HG03469 (cell line): ENCODE measurements around the gene IKZF1.
"Not testable (repeated sequence)": the region's sequence is repeated elsewhere in the genome, so short reads cannot be mapped to it uniquely, and the experiment has no call there.

Experiments
- ATAC-seq: cut with Tn5 transposase; IDR thresholded peaks from one replicate; pipeline ENCODE4 v1.9.1; 2021; ENCODE audit warnings: mild to moderate bottlenecking, moderate library complexity, moderate number of reproducible peaks; ENCODE audit not compliant: unreplicated experiment

Gene IKZF1

DNA sequence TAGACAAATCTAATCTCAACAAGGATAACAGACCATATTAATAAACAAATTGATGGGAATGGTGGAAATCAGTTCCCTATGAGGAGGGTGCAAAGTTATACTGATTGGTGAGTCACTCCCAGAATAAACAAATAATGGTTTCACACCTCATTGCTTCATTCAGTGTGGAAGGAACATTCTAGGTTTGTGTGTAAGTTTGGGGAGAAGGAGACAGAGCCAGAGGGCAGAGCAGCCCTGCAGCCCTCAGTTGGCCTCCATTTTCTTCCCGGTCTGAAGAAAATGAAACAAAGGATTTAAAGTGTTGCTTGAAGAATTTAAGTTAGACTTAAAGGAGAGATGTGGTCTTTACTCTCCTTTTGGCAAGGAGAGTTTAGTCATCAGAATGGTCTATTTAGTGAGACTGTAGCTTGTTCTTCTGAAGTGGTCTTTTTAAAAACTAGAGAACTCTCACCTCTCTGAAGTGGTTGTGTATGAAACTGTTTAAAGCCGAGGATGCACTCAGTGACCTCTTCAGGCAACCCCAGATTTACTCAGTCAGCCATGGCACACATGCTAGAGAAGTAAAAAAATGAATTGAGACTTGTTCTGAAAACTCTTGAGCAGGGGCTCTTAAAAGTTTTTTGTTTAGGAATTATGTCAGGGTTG lies 27.2 kb downstream of the IKZF1 start:
- peak; percentile 60 for ATAC-seq

DNA sequence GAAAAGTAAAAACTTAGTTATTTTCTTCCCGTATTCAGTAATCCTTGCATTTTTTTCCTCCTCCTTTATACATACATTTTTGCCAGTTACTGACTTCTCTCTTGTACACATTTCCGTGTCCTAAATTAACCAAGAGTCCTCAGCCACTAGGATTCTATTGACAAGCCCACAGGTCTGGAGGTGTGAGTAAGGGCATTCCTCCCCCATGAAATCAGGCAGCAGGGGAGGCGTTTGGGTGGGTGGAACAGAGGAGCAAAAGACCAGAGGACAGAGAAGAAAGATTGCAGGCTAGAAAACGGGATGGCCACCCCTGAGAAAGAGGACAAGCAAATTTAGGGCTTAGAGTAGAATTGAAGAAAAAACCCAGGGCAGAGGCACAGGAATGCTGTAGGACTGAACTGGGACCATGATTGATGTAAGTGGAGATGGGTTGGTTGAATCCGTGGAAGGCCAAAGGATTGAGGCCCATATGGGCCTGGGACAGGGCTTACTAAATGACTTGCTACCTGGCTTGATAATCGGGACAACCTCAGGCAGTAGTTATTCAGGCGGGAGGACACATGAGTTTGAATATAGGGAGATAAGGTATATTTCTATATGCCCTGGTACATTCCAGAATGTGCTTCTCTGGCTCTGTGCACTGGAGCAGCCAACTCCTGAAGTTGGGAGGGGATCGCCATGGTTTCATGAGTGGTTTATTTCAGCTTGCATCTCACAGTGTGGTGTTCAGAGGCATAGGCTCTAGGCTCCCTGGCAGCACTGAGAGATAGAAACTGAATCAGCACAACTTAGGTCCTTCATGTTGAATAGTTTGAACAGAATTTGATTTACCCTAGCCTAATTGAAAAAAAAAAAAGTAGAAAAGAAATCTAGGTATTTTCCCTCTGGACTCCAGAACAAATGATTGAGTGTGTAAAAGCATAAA lies 28.0 kb downstream of the IKZF1 start:
- no peak for ATAC-seq

DNA sequence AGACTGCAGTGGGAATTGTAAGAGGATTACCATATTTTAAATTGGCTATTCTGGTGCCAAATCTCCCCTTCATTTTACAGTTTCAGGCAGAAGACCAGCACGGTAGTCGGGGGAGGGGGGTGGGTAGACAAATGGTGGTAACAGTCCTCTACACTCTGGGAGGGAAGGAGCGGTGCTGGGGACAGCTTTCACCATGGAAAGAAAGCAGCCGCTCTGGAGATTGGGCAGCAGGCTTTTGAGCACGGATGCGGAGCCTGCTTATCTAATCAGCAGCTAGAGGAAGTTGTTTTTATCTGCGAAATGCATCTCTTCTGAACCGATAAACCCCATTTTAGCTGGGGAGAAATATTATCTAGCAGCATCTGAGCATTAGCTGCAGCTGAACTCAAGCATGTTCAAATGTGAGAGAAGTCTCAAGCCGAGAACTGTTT lies 28.7 kb downstream of the IKZF1 start:
- ATAC-seq, result no peak

DNA sequence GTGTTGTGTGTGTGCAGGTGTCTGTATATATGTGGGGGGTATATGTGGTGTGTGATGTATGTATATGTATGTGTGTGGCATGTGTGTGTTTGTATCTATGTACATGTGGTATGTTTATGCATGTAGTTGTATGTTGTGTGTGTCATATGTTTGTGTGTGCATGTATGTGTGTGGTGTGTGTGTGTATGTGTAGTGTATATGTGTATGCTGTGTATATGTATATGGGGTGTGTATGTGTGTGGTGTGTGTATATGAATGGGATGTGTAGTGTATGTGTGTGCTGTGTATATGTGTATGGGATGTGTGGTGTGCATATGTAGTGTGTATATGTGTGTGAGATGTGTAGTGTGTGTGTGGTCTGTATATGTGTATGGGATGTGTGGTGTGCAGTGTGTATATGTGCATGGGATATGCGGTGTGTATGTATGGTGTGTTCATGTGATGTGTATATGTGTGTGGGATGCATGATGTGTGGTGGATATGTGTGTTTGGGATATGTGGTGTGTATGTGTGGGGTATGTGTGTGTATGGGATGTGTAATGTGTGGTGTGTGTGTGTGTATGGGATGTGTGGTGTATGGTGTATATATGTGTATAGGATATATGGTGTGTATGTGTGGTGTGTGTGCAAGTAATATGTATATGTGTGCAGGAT lies 30.0 kb downstream of the IKZF1 start:
- no peak for ATAC-seq

DNA sequence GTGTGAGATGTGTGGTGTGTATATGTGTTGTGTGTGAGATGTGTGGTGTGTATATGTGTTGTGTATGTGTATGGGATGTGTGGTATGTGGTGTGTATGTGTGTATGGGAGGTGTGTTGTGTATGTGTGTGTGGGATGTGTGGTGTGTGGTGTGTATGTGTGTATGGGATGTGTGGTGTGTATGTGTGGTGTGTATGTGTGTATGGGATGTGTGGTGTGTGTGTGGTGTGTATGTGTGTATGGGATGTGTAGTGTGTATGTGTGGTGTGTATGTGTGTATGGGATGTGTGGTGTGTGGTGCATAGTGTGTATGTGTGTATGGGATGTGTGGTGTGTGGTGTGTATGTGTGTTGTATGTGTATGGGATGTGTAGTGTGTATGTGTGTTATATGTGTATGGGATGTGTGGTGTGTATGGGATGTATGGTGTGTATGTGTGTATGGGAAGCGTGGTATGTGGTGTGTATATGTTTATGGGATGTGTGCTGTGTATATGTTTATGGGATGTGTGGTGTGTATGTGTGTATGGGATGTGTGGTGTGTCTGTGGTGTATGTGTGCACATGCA lies 30.8 kb downstream of the IKZF1 start:
- ATAC-seq, result no peak

DNA sequence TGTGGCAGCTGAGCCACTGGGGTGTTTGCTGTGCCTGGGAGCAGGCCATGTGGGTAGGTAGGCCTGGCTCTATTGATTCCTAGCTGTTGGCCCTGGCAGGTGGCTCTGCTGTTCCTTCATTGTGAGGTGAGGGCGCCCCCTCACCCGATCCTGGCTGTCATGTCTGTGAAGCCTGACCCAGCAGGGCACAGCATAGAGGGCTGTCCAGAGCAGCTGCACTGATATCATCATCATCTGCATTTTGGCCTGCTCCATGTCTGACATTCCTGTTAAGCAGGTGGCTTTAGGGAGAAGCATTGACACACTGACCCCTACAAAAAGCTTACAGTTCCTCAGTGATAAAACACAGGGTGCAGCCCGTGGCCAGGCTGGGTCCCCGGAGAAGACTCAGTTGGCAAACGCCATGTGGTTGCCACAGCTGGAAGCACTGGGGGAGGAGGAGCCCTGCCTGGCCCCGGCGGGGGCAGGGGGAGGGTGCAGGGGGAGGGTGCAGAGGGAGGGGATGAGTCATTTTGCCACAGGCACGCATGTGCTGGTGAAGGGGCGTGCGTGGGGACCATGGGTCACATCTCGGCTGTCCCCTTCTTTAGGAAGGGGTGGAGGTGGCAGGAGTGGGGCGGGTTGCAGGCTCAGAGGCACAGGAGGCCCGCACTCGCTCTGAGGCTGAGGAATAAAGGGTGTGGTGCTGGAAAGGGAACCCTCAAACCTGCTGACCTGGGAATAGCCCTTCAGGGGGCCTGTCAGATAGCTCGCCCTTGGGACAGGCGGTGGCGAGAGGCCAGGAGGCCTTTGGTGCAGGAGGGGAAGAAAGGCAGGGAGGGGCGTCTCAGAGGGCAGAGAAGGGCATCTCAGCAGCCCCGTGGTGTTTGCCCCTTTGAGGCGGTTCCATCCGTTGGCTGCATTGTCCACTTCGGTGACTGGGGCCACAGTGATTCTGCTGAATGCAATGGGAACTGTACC lies 31.6 kb downstream of the IKZF1 start:
- no peak for ATAC-seq

DNA sequence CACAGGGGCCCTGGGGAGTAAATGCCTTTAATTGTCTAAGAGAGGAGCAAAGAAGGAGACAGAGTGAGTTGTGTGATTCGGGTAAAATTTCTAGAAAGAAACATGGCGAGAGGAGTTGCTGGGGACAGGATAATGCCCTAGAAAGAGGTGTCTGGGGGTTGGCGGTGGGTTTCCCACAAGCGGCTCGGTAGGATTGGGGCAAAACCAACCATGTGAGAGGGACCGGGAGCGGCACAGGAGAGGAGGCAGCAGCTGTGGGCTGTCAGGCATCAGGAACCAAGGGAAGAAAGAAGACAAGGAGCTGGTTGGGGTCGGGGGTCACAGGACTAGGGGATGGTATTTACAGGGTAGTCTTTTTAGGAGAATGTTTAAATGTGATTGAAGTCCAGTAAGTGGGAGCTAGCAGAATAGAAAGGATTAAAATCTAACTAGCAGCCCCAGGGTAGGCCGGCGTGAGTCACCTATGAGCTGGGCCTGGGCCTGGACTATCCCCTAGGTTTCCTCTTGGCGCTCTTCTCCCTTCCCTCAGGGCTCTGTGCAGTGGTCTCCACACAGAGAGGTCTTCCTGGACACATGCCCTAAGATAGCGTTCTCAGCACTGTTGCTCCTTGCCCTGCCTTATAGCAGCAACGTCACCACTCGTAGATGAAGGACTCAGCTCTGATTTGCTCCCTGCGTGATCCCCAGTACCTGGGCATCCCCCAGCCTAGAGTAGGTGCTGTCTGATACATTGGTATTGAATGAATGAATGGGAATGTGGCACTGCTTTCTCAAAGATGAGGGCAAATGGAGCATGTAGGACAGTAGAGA lies 32.6 kb downstream of the IKZF1 start:
- ATAC-seq, result no peak

DNA sequence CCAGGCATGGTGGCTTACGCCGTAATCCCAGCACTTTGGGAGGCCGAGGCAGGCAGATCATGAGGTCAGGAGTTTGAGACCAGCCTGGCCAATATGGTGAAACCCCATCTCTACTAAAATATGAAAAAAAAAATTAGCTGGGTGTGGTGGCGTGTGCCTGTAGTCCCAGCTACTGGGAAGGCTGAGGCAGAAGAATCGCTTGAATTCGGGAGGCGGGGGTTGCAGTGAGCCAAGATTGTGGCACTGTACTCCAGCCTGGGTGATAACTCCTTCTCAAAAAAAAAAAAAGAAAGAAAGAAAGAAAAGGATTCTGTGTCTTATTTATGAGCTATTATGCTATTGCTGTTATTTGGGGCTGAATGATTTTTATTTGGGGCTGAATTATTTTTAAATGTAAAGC lies 35.0 kb downstream of the IKZF1 start:
- ATAC-seq, result not testable (repeated sequence)

DNA sequence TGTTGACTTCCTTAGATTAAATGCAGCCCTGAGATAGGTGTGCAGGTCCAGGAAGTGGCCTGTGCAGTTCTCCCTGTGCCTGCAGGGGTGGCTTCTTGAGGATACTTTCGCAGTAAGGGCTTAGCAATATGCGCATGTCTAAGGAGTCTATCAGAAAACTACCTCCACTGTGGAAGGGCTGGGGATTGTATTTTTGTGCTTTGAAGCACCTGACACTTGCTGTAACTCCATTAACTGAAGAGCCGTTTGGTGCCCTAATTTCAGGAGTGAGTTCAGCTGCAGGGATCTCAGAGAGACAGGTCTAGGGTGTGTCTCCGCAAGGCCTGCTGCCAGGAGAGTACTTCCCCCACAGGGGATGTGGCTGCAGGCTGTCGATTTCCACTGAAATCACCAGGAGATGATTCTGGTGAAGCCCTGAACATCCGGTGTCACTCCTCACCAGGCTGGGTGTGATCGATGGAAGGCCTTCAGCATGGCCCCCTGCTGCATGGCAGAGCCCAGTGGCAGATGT lies 35.5 kb downstream of the IKZF1 start:
- no peak for ATAC-seq

DNA sequence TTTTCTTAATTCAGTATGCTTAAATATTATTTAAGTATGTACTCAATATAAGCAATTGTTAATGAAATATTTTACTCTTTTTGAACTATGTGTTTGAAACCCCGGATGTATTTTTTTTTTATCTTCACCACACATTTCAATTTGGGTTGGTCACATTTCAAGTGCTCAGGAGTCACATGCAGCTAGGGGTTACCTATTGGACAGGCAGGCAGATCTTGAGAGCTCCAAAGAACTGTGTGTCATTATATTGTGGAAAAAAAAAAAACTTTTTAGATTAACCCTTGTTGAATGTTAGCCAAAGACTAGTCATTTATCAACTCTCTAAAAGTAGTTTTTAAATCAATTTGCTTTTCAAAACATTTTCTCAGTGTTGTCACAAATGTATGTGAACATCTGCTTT lies 37.2 kb downstream of the IKZF1 start:
- no peak for ATAC-seq

DNA sequence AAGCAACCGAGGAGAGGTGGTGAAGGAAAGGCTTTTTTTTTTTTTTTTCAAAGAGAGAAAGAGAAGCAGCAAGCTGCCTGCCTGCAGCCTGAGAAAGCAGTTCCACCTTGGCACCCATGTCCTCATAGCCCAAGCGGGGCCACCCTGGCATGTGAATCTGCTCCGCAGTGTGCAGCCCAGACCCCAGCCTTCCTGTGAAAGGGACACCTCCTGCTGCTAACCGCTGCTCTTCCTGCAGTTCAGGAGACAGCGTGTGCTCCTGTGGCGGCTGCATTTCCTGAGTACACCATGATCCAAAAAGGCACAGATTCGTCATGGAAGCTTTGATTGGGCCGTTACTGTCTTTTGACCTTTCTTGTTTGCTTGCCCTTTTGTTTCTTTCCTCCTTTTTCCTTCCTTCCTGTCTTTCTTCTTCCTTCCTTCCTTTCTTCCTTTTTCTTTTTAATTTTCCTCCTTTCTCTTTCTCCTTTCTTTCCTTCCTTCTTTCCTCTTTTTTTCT lies 38.1 kb downstream of the IKZF1 start:
- ATAC-seq, result no peak

DNA sequence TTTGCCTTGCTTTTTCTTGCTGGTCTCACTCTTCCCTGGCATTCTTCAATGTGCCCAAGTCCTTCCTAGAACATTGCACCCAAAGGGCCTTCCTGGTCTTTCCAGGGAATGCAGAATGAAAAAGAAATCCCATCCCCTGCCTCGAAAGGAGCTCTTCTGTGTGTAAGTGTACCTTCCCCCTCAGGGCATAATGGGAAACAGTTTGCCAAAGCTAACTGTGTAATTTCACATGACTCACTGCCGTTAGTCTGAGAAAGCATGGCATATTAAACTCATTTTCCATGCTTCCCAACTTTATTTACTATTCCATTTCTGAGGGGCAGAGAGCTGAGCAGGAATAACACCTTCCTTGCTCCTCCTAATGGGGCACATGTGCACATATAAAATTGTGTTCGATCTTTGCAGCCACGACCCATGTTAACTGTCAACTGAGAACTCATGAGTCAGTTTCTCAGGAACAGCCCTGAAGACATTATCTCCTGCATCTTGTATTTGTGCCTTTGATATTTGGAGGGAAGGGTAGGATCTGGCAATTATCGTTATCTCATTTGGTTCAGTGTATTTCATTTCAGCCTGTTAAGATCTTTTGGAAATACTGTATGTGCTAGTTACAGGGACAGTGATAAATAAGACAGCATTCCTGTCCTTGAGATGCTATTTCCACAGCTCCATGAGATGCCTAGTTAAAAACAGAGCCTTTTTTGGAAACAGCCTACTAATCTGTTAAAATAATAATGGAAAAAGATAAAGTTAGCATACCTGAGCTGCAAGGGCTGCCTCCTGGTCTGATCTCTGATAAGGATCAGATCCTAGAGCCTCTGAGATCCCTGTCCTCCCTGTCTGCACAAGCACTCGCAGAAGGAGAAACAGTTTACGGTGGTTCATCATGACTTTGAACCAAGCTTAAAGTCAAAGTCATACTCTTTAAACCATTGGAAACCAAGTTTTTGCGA lies 42.3 kb downstream of the IKZF1 start:
- no peak for ATAC-seq

DNA sequence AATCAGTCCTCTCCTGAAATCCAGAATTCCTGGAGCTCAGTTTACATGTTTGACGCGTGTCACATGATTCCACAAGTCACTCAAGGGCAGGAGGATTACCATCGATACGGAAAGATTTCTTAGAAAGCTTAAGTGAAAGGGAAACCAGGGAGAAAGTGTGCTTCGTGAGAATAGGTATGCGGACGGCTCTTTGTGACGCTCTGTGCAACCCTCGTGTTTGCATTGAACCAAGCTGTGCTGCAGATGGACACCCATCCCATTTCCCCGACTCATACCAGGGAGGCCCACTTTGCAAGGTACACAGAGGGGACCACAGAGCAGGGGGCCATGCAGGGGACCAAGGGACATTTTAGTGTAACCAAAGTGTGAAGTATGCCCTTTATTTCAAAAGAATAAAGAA lies 43.2 kb downstream of the IKZF1 start:
- no peak for ATAC-seq

DNA sequence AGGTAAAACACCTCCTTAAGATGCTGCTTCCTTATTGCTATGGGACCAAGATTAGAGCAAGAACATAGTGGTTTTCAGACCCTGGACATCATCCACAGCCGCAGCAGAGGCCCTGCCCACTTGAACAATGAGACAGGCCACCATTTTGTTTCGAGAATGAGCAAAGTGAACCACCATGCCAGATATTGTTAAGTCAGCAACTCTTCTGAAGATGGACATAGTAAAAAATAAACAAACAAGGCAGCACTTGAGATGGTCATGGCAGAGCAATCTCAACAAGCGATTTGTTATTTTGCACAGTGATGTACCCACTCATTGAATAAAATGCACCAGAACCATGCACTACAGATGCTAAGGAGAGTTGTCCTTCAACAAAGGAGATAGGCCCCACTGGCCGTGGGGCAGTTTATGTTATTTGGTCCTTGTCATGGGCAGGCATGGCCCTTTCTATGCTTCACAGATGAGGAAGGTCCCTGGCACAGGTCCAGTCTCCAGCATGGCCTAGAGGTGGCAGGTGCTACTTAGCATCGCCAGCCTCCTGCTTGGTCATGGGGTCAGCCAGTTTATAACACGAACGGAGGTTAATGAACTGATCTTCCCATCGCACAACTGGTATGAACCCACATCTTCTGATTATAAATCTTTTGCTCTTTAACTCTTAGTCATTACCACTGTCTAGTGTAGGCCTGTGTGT lies 44.1 kb downstream of the IKZF1 start:
- ATAC-seq, result no peak

DNA sequence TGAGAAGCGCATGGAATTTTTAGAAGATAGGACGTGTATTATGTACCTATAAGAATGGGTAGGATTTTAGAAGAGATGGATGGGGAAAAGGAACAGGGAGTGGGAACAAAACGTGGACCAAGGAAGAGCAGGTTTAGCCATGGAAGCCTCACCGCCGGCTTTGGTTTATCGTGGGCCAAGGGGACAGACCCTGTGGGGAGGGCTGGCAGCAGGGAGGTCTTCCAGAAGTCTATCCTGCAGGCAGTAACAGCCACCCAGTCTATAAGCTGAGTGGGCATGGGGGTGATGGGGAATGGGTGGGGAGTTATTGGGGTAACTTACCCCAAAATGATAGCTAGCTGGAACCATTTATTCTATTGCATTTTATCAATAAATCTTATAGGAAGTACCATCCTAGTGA lies 44.9 kb downstream of the IKZF1 start:
- no peak for ATAC-seq

DNA sequence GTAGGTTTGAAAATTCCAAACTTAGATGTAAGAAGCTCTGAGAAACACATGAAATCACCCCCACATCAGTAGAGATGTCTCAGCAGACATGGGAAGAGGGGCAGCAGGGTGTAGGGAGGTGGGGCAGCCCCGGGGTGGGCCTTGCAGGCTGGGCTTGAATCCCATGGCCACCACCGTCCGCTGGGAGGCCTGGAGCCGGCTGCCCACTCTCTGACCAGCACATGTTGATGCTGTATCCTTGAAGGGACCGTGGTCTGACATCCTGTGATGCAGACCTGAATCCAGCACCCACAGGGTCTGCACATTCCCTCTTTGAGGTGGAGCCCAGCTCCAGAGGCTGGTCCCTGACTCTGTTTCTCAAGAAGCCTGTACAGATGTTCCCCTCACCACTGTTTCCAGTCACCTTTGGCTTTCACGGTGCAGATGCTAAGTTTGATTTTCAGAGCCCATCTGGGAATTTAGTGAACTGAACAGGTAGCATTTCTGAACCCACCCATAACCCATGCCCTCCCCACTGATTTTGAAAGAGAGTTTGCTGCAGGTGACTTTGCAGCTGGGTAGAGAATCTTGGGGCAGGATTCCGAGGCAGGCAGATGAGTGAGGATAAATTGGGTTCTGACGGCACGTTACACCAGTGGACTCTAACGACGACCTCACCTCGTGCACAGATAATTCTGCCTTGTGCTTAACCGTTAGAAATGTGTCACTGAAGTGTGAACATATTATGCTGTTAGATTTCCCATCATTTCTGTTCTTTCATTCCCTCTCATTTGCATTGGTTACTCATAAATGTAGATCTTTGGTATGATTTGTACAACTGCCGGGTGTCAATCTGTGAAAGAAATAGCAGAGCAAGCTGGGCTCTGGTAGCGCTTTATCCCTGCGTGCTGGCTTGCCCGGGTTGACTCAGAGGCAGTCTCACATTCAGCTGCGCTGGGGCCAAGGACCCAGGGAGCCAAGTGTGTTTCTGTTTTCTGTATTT lies 45.7 kb downstream of the IKZF1 start:
- ATAC-seq, result peak; percentile 62
